GM12878 (cell line): Measurements from ENCODE around the gene SHISA2. TPM values are rescaled to one million over a fixed set of nuclear protein-coding genes. Genes with fewer than 3 reads are reported as not detected.

ENCODE experiments used
- ATAC-seq: fragments of 200-7000 bp; cut with Tn5 transposase; 3 replicates; pipeline ENCODE4 v1.9.1; 2020; ENCODE audit warnings: mild to moderate bottlenecking, moderate library complexity
- BruUV-seq: library from RNA; stranded (reverse); fragments of 400-500 nt; replicated peaks from 2 replicates; lab custom pipeline; 2021; lab: Mats Ljungman, UMichigan
- CTCF ChIA-PET: fragments of 300-600 bp; sonication (Branson Sonifier 250); formaldehyde crosslinking; extraction: SDS; loops from one replicate; lab custom pipeline; 2021; ENCODE audit warnings: inconsistent platforms; lab: Yijun Ruan, JAX
- POLR2A ChIA-PET: fragments of 350-600 bp; formaldehyde crosslinking; extraction: SDS; loops from one replicate; lab custom pipeline; 2021; ENCODE audit warnings: inconsistent platforms; lab: Charles Lee
- RAD21 ChIA-PET: fragments of 300-600 bp; sonication (Branson Sonifier 250); formaldehyde crosslinking; loops from one replicate; lab custom pipeline; 2023; ENCODE audit warnings: antibody characterized with exemption; ENCODE audit not compliant: unreplicated experiment; lab: Charles Lee
- SMC1A ChIA-PET: fragments of 300-600 bp; sonication (Branson Sonifier 250); formaldehyde crosslinking; loops from one replicate; lab custom pipeline; 2023; ENCODE audit not compliant: unreplicated experiment, uncharacterized antibody; lab: Charles Lee
- DNase-seq: peaks from one replicate; pipeline ENCODE4 v3.0.0-alpha.2; 2011; ENCODE audit warnings: low read depth, low spot score
- FAIRE-seq: peaks from 3 replicates; lab custom pipeline; 2011; peaks lifted over from hg19 to GRCh38; lab: Jason Lieb, UNC
- H2AFZ ChIP-seq: 2 replicates; pipeline ENCODE4 v1.6.0; 2011; ENCODE audit warnings: low read depth, low read length, control low read depth; ENCODE audit not compliant: control insufficient read depth
- H3K27ac ChIP-seq: 2 replicates; pipeline ENCODE4 v1.5.1; 2011; ENCODE audit warnings: control low read depth; ENCODE audit not compliant: control insufficient read depth, insufficient read depth
- H3K27me3 ChIP-seq, 2 experiments: replicated peaks in 1 of 2; 2 replicates each; pipeline versions ENCODE4 v1.6.0 to v1.6.1; 2011; ENCODE audit warnings: low read length in 1 of 2; ENCODE audit not compliant: control insufficient read depth in 2 of 2, insufficient read depth in 2 of 2
- H3K36me3 ChIP-seq, 2 experiments: 2 replicates each; pipeline ENCODE4 v1.5.1; 2011; ENCODE audit warnings: low read length in 1 of 2; ENCODE audit not compliant: control insufficient read depth in 2 of 2, insufficient read depth in 2 of 2
- H3K4me1 ChIP-seq: 2 replicates; pipeline ENCODE4 v1.6.1; 2011; ENCODE audit warnings: mild to moderate bottlenecking, low read length, moderate library complexity, mixed read lengths; ENCODE audit not compliant: control insufficient read depth, insufficient read depth
- H3K4me2 ChIP-seq: 2 replicates; pipeline ENCODE4 v1.6.0; 2011; ENCODE audit warnings: control low read depth; ENCODE audit not compliant: control insufficient read depth, insufficient read depth
- H3K4me3 ChIP-seq: fragments of 200-600 bp; sonication (generic); 2 replicates; pipeline ENCODE4 v1.5.1; 2016
- H3K79me2 ChIP-seq: 2 replicates; pipeline ENCODE4 v1.6.0; 2011; ENCODE audit warnings: low read length; ENCODE audit not compliant: control insufficient read depth, insufficient read depth
- H3K9ac ChIP-seq: 2 replicates; pipeline ENCODE4 v1.8.0; 2011; ENCODE audit warnings: low read length, control low read depth, mixed read lengths; ENCODE audit not compliant: control insufficient read depth, insufficient read depth
- H3K9me3 ChIP-seq: replicated peaks from 3 replicates; pipeline ENCODE4 v1.5.1; 2011; ENCODE audit warnings: mild to moderate bottlenecking, low read length; ENCODE audit not compliant: control insufficient read depth, insufficient read depth
- H4K20me1 ChIP-seq: 2 replicates; pipeline ENCODE4 v1.6.0; 2011; ENCODE audit not compliant: control insufficient read depth, insufficient read depth
- BHLHE40 ChIP-seq, 2 experiments: fragments of 450-650 bp in 1 of 2; IDR thresholded peaks; 2 replicates each; pipeline ENCODE4 v1.6.1; 2011 to 2017; ENCODE audit warnings: low read depth in 2 of 2, borderline replicate concordance in 1 of 2, improper control_type of control experiment in 1 of 2, low read length in 1 of 2, mild to moderate bottlenecking in 1 of 2
- CBFB ChIP-seq: IDR thresholded peaks from 2 replicates; pipeline ENCODE4 v1.6.1; 2016; ENCODE audit warnings: antibody characterized with exemption, low read depth
- CHD4 ChIP-seq: fragments of 200-600 bp; sonication (generic); IDR thresholded peaks from 2 replicates; pipeline ENCODE4 v1.6.1; 2016; ENCODE audit warnings: mild to moderate bottlenecking
- ETV6 ChIP-seq, 2 experiments: fragments of 450-650 bp in 1 of 2; IDR thresholded peaks in 1 of 2; conservative IDR thresholded peaks in 1 of 2; 2 replicates each; pipeline ENCODE4 v1.6.1; 2014; ENCODE audit warnings: antibody characterized with exemption in 1 of 2, borderline replicate concordance in 1 of 2, low read depth in 1 of 2, mild to moderate bottlenecking in 1 of 2, moderate library complexity in 1 of 2
- RELA ChIP-seq: fragments of 450-650 bp; IDR thresholded peaks from 2 replicates; pipeline ENCODE4 v1.8.0; 2014; ENCODE audit warnings: borderline replicate concordance; ENCODE audit not compliant: partially characterized antibody
- SMC3 ChIP-seq: IDR thresholded peaks from 2 replicates; pipeline ENCODE4 v1.6.1; 2011; ENCODE audit warnings: low read length, improper control_type of control experiment, borderline replicate concordance
- TCF3 ChIP-seq: IDR thresholded peaks from 2 replicates; pipeline ENCODE4 v1.6.1; 2012; ENCODE audit warnings: low read depth, mild to moderate bottlenecking, low read length, borderline replicate concordance; ENCODE audit not compliant: insufficient read depth
- ZZZ3 ChIP-seq: IDR thresholded peaks from 2 replicates; pipeline ENCODE4 v1.6.1; 2011; ENCODE audit warnings: low read depth; ENCODE audit not compliant: control insufficient read depth, insufficient read length
- WGBS: methylation state at CpG from one replicate; pipeline ENCODE4 v1.1.6; 2016; ENCODE audit warnings: low lambda C conversion rate; ENCODE audit not compliant: insufficient replicate concordance, insufficient coverage; ENCODE audit errors: missing lambda C conversion rate; 5-methylcytosine and 5-hydroxymethylcytosine counted together
- in situ Hi-C: fragments of 300-500 bp; cut with MboI; formaldehyde crosslinking; loops from 9 replicates; pipeline ENCODE4 v1.14.3; 2018; ENCODE audit warnings: mixed read lengths
- intact Hi-C: fragments of 100-400 bp; cut with micrococcal nuclease; formaldehyde crosslinking; loops from one replicate; pipeline ENCODE4 v1.14.2; 2022; ENCODE audit not compliant: unreplicated experiment
- polyA plus RNA-seq, 11 experiments: library from polyadenylated mRNA; depleted of rRNA in 4 of 11; unstranded in 6 of 11; stranded (reverse) in 5 of 11; fragments of >200 nt; fragmentation: Nextera tagmentation in 4 of 11; fragmentation: Illumina TruSeq in 1 of 11; extraction: Ambion mirVana in 4 of 11; extraction: Trizol in 1 of 11; gene quantifications; 1 replicate in 1 of 11; 2 replicates in 10 of 11; pipeline versions ENCODE4 v1.2.1 to v1.2.3, GENCODE V29; 2011 to 2016; ENCODE audit warnings: inconsistent platforms in 2 of 11, missing spikeins in 2 of 11, low read depth in 1 of 11
- total RNA-seq, 4 experiments: library from RNA; depleted of rRNA in 3 of 4; stranded (reverse); fragments of >200 nt in 3 of 4; fragmentation: Illumina TruSeq in 1 of 4; extraction: Trizol in 1 of 4; gene quantifications; 2 replicates each; pipeline versions ENCODE4 v1.2.1 to v1.2.3, GENCODE V29; 2013 to 2021
- TF ChIP-seq, protein P1 (sequence below): IDR thresholded peaks from 2 replicates; pipeline ENCODE4 v1.6.1; 2011; ENCODE audit warnings: borderline replicate concordance, low read depth, mild to moderate bottlenecking, moderate library complexity, low read length; ENCODE audit not compliant: insufficient read depth, poor library complexity, severe bottlenecking
- TF ChIP-seq, protein P2 (sequence below): fragments of 450-650 bp; conservative IDR thresholded peaks from 2 replicates; pipeline ENCODE4 v1.6.1; 2017; ENCODE audit warnings: mild to moderate bottlenecking, moderate library complexity

Gene SHISA2
- total and polyA plus RNA-seq, 10 of the 15 experiments (the other 5 are each of a cell fraction or from before 2014, with no cell fraction given), result 0.04 to 0.08 TPM; not detected in 8

- ChIA-PET RAD21 (no interaction called here), POLR2A (no interaction called here), CTCF (no interaction called here), SMC1A (no interaction called here)
- Histone ChIP-seq H3K9me3 (no peaks in the 10 kb centered on the region; the same call in 2 of the 3 replicates), H3K27ac (no peak overlapping the region), H3K9ac (no peak overlapping the region), H3K4me1 (no peaks in the 10 kb centered on the region), H3K4me3 (no peak overlapping the region), H4K20me1 (no peaks in the 10 kb centered on the region), H3K4me2 (no peak overlapping the region), H2AFZ (no peak overlapping the region)
- in situ Hi-C loops, result no loop called here
- 23% methylated on average over 42 of the region's 53 CpGs for WGBS
- DNase-seq, result no peak
- no TSS peak for BruUV-seq
- intact Hi-C loops, result no loop called here
- TF ChIP-seq ZZZ3 (no peak), RELA (no peak), CBFB (no peak), TCF3 (no peak), SMC3 (no peak), CHD4 (no peak), BHLHE40 (IDR thresholded peaks at IDR 0.05; ENCODE audit: borderline replicate concordance in 1 of 2, low read depth in 2 of 2, low read length in 1 of 2) (no peak), ETV6 (conservative IDR thresholded peaks at IDR 0.05 in 1 of 2, IDR thresholded peaks at IDR 0.05 in 1 of 2; ENCODE audit: borderline replicate concordance in 1 of 2, low read depth in 1 of 2) (no peak)
- TF ChIP-seq, protein P1, sequence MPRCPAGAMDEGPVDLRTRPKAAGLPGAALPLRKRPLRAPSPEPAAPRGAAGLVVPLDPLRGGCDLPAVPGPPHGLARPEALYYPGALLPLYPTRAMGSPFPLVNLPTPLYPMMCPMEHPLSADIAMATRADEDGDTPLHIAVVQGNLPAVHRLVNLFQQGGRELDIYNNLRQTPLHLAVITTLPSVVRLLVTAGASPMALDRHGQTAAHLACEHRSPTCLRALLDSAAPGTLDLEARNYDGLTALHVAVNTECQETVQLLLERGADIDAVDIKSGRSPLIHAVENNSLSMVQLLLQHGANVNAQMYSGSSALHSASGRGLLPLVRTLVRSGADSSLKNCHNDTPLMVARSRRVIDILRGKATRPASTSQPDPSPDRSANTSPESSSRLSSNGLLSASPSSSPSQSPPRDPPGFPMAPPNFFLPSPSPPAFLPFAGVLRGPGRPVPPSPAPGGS, result no peak
- TF ChIP-seq, protein P2, sequence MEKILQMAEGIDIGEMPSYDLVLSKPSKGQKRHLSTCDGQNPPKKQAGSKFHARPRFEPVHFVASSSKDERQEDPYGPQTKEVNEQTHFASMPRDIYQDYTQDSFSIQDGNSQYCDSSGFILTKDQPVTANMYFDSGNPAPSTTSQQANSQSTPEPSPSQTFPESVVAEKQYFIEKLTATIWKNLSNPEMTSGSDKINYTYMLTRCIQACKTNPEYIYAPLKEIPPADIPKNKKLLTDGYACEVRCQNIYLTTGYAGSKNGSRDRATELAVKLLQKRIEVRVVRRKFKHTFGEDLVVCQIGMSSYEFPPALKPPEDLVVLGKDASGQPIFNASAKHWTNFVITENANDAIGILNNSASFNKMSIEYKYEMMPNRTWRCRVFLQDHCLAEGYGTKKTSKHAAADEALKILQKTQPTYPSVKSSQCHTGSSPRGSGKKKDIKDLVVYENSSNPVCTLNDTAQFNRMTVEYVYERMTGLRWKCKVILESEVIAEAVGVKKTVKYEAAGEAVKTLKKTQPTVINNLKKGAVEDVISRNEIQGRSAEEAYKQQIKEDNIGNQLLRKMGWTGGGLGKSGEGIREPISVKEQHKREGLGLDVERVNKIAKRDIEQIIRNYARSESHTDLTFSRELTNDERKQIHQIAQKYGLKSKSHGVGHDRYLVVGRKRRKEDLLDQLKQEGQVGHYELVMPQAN, result no peak
- TF ChIP-seq, all 136 proteins: peak for 0
- Histone ChIP-seq H3K36me3 (no peaks in the 10 kb centered on the region), H3K79me2 (no peaks in the 10 kb centered on the region), H3K27me3 (no peaks in the 10 kb centered on the region; a peak in 2 of 4 replicates)
- FAIRE-seq (no peak), ATAC-seq (no peak)
Measured at GRCh38 chr13:26011996-26012821, 39.6 kb downstream of the SHISA2 start.
